HEK293 (cell line): Measurements from ENCODE around the gene SOX5.

Experiments
- CTCF ChIA-PET: fragments of 350-600 bp; formaldehyde crosslinking; extraction: SDS; loops from one replicate; lab custom pipeline; 2021; ENCODE audit warnings: antibody characterized with exemption; lab: Yijun Ruan, JAX
- POLR2A ChIA-PET: fragments of 300-600 bp; formaldehyde crosslinking; extraction: SDS; loops from one replicate; lab custom pipeline; 2020; ENCODE audit warnings: antibody characterized with exemption, inconsistent platforms; lab: Yijun Ruan, JAX
- H3K27ac ChIP-seq: fragments of 200-500 bp; sonication (Bioruptor generic); 2 replicates; pipeline ENCODE4 v1.5.1; 2014; ENCODE audit warnings: low read depth, low read length, control low read depth, inconsistent platforms; ENCODE audit errors: extremely low read depth
- H3K36me3 ChIP-seq, 2 experiments: fragments of 200-500 bp in 1 of 2; sonication (Bioruptor generic) in 1 of 2; 1 replicate in 1 of 2; 2 replicates in 1 of 2; pipeline ENCODE4 v1.5.1; 2014 to 2017; ENCODE audit warnings: inconsistent platforms in 2 of 2, low read length in 2 of 2; ENCODE audit not compliant: control insufficient read depth in 2 of 2, insufficient read depth in 1 of 2
- H3K4me1 ChIP-seq: fragments of 200-500 bp; sonication (Bioruptor generic); 2 replicates; pipeline ENCODE4 v1.5.1; 2014; ENCODE audit warnings: mild to moderate bottlenecking, low read length, inconsistent platforms; ENCODE audit not compliant: control insufficient read depth, insufficient read depth
- H3K4me3 ChIP-seq: 2 replicates; pipeline ENCODE4 v1.5.1; 2011; ENCODE audit warnings: low read depth, mild to moderate bottlenecking, control low read depth, low read length, moderate library complexity
- H3K9me3 ChIP-seq: fragments of 200-500 bp; sonication (Bioruptor generic); 2 replicates; pipeline ENCODE4 v1.5.1; 2014; ENCODE audit warnings: low read depth, low read length, inconsistent platforms; ENCODE audit not compliant: control insufficient read depth, insufficient read depth
- BCL11A ChIP-seq: fragments of 450-650 bp; formaldehyde crosslinking; IDR thresholded peaks from 2 replicates; pipeline ENCODE4 v1.5.1; 2016; ENCODE audit warnings: low read depth, missing biosample characterization, missing genetic modification characterization
- EGR2 ChIP-seq: fragments of 450-650 bp; formaldehyde crosslinking; IDR thresholded peaks from 2 replicates; pipeline ENCODE4 v1.5.1; 2016; ENCODE audit warnings: low read depth, missing biosample characterization, missing genetic modification characterization
- TCF7L2 ChIP-seq: IDR thresholded peaks from 2 replicates; pipeline ENCODE4 v1.6.1; 2011; ENCODE audit warnings: low read depth, mild to moderate bottlenecking, inconsistent platforms, low read length, moderate library complexity, borderline replicate concordance
- TSHZ1 ChIP-seq: fragments of 450-650 bp; formaldehyde crosslinking; IDR thresholded peaks from 2 replicates; pipeline ENCODE4 v1.5.1; 2016; ENCODE audit warnings: missing biosample characterization, missing genetic modification characterization, borderline replicate concordance
- ZBTB11 ChIP-seq: fragments of 450-650 bp; formaldehyde crosslinking; conservative IDR thresholded peaks from 2 replicates; pipeline ENCODE4 v1.5.1; 2016; ENCODE audit warnings: low read depth, missing biosample characterization, missing genetic modification characterization
- ZNF155 ChIP-seq: fragments of 450-650 bp; formaldehyde crosslinking; IDR thresholded peaks from 2 replicates; pipeline ENCODE4 v1.5.1; 2016; ENCODE audit warnings: missing biosample characterization, missing genetic modification characterization
- ZNF18 ChIP-seq: fragments of 450-650 bp; formaldehyde crosslinking; IDR thresholded peaks from 2 replicates; pipeline ENCODE4 v1.5.1; 2016; ENCODE audit warnings: missing biosample characterization, missing genetic modification characterization
- ZNF184 ChIP-seq: fragments of 450-650 bp; IDR thresholded peaks from 2 replicates; pipeline ENCODE4 v1.5.1; 2018; ENCODE audit warnings: missing biosample characterization, mild to moderate bottlenecking, missing genetic modification characterization
- ZNF23 ChIP-seq: fragments of 450-650 bp; formaldehyde crosslinking; IDR thresholded peaks from 2 replicates; pipeline ENCODE4 v1.5.1; 2016; ENCODE audit warnings: missing biosample characterization, missing genetic modification characterization, borderline replicate concordance
- ZNF341 ChIP-seq: fragments of 450-650 bp; formaldehyde crosslinking; IDR thresholded peaks from 2 replicates; pipeline ENCODE4; 2016; ENCODE audit warnings: low read depth, missing biosample characterization, missing genetic modification characterization
- ZNF433 ChIP-seq: fragments of 450-650 bp; formaldehyde crosslinking; IDR thresholded peaks from 2 replicates; pipeline ENCODE4 v1.5.1; 2016; ENCODE audit warnings: missing biosample characterization, missing genetic modification characterization, low read depth
- ZNF501 ChIP-seq: fragments of 450-650 bp; formaldehyde crosslinking; IDR thresholded peaks from 2 replicates; pipeline ENCODE4 v1.5.1; 2016; ENCODE audit warnings: missing biosample characterization, missing genetic modification characterization
- ZNF580 ChIP-seq: fragments of 450-650 bp; formaldehyde crosslinking; IDR thresholded peaks from 2 replicates; pipeline ENCODE4 v1.5.1; 2016; ENCODE audit warnings: missing biosample characterization, missing genetic modification characterization
- ZNF610 ChIP-seq: fragments of 450-650 bp; formaldehyde crosslinking; IDR thresholded peaks from 2 replicates; pipeline ENCODE4 v1.5.1; 2016; ENCODE audit warnings: missing biosample characterization, missing genetic modification characterization, borderline replicate concordance
- ZNF639 ChIP-seq: fragments of 450-650 bp; formaldehyde crosslinking; IDR thresholded peaks from 2 replicates; pipeline ENCODE4 v1.5.1; 2016; ENCODE audit warnings: missing biosample characterization, missing genetic modification characterization
- ZNF692 ChIP-seq: fragments of 450-650 bp; formaldehyde crosslinking; IDR thresholded peaks from 2 replicates; pipeline ENCODE4 v1.5.1; 2016; ENCODE audit warnings: missing biosample characterization, missing genetic modification characterization
- ZNF704 ChIP-seq: fragments of 450-650 bp; formaldehyde crosslinking; IDR thresholded peaks from 2 replicates; pipeline ENCODE4 v1.5.1; 2016; ENCODE audit warnings: missing biosample characterization, missing genetic modification characterization

SOX5 gene

GRCh38 chr12:23596568-23596967 lies 352.9 kb downstream of the SOX5 start:
- no peak overlapping the region for H3K4me3 ChIP-seq
- no peak for TF ChIP-seq ZNF501 (tag by site-specific recombination)
- no peak for TF ChIP-seq ZNF704 (tag by site-specific recombination)
- no peak for TF ChIP-seq ZNF692 (tag by site-specific recombination)
- TF ChIP-seq ZNF341 (tag by site-specific recombination), result no peak
- TF ChIP-seq ZNF610 (tag by site-specific recombination), result no peak
- TF ChIP-seq ZNF639 (tag by site-specific recombination), result no peak
- TF ChIP-seq BCL11A (tag by site-specific recombination), result no peak
- no peak for TF ChIP-seq TCF7L2
- TF ChIP-seq EGR2, result no peak
- no peak for TF ChIP-seq ZNF433
- no peak for TF ChIP-seq TSHZ1 (tag by site-specific recombination)
- no peak for TF ChIP-seq ZNF155 (tag by site-specific recombination)
- no peak for TF ChIP-seq ZNF18 (tag by site-specific recombination)
- TF ChIP-seq ZNF580 (tag by site-specific recombination), result no peak
- TF ChIP-seq ZNF184 (tag by site-specific recombination), result no peak
- TF ChIP-seq ZNF23 (tag by site-specific recombination), result no peak
- TF ChIP-seq ZBTB11, result no peak
- CTCF ChIA-PET, result no interaction called here
- POLR2A ChIA-PET, result no interaction called here
- H3K36me3 ChIP-seq, result no peaks in the 10 kb centered on the region
- no peaks in the 10 kb centered on the region for H3K9me3 ChIP-seq
- H3K4me1 ChIP-seq, result no peaks in the 10 kb centered on the region
- H3K27ac ChIP-seq, result no peak overlapping the region
